HG02588 (cell line): Measurements from ENCODE around the gene ST3GAL2.
A peak's percentile ranks its signal among the peaks of the same experiment; 100 is the strongest.
"Not testable (repeated sequence)": the region's sequence is repeated elsewhere in the genome, so short reads cannot be mapped to it uniquely, and the experiment has no call there.

Experiments used
- ATAC-seq: cut with Tn5 transposase; IDR thresholded peaks from one replicate; pipeline ENCODE4 v1.9.1; 2021; ENCODE audit warnings: mild to moderate bottlenecking, moderate library complexity; ENCODE audit not compliant: unreplicated experiment

The ST3GAL2 gene

GRCh38 chr16:70468776-70469525, 30.1 kb upstream of the ST3GAL2 start:
- ATAC-seq: no peak

GRCh38 chr16:70467608-70468007, 28.7 kb upstream of the ST3GAL2 start:
- ATAC-seq: no peak

- ATAC-seq: no peak
Measured at GRCh38 chr16:70467113-70467512, 28.2 kb upstream of the ST3GAL2 start.

GRCh38 chr16:70466805-70467076, 27.8 kb upstream of the ST3GAL2 start:
- no peak for ATAC-seq

- ATAC-seq: no peak
Measured at GRCh38 chr16:70465999-70466804, 27.3 kb upstream of the ST3GAL2 start.

- ATAC-seq: no peak
Measured at GRCh38 chr16:70463235-70463634, 24.3 kb upstream of the ST3GAL2 start.

GRCh38 chr16:70460737-70461261, 21.9 kb upstream of the ST3GAL2 start:
- no peak for ATAC-seq

GRCh38 chr16:70457446-70458166, 18.7 kb upstream of the ST3GAL2 start:
- ATAC-seq: no peak

- ATAC-seq: no peak
Measured at GRCh38 chr16:70455910-70456309, 17.0 kb upstream of the ST3GAL2 start.

GRCh38 chr16:70454222-70455034, 15.5 kb upstream of the ST3GAL2 start, which contains the start of gene FCSK:
Gene FCSK (plus strand): TSS chr16:70454595. CDS start chr16:70463191, 8,596 bp downstream.
- ATAC-seq: peak; percentile 89

- ATAC-seq: peak; percentile 5
Measured at GRCh38 chr16:70453892-70454221, 15.0 kb upstream of the ST3GAL2 start.

GRCh38 chr16:70453117-70453891, 14.4 kb upstream of the ST3GAL2 start:
- no peak for ATAC-seq

GRCh38 chr16:70451004-70451340, 12.1 kb upstream of the ST3GAL2 start:
- ATAC-seq: not testable (repeated sequence)

GRCh38 chr16:70450142-70451003, 11.5 kb upstream of the ST3GAL2 start:
- ATAC-seq: not testable (repeated sequence)

GRCh38 chr16:70448075-70448474, 9.2 kb upstream of the ST3GAL2 start:
- ATAC-seq: no peak

- ATAC-seq: no peak
Measured at GRCh38 chr16:70444249-70445063, 5.6 kb upstream of the ST3GAL2 start.

GRCh38 chr16:70442344-70442743, 3.4 kb upstream of the ST3GAL2 start:
- ATAC-seq: no peak

- no peak for ATAC-seq
Measured at GRCh38 chr16:70441406-70441990, 2.6 kb upstream of the ST3GAL2 start.
